GM18507 (cell line): ENCODE data around the gene SAXO2.
"Not testable (repeated sequence)": the region's sequence is repeated elsewhere in the genome, so short reads cannot be mapped to it uniquely, and the experiment has no call there.

Source experiments
- DNase-seq: peaks from one replicate; pipeline ENCODE4 v3.0.0; 2011; ENCODE audit warnings: low read depth; ENCODE audit not compliant: insufficient read length; ENCODE audit errors: extremely low spot score
- FAIRE-seq: peaks from 2 replicates; lab custom pipeline; 2011; peaks lifted over from hg19 to GRCh38; lab: Jason Lieb, UNC

SAXO2 gene

GRCh38 chr15:82309802-82310201, 47.2 kb downstream of the SAXO2 start:
- DNase-seq (no peak), FAIRE-seq (no peak)

GRCh38 chr15:82311321-82311720, 48.7 kb downstream of the SAXO2 start:
- not testable (repeated sequence) for FAIRE-seq

GRCh38 chr15:82312586-82313349, 50.1 kb downstream of the SAXO2 start:
- FAIRE-seq: no peak

More at GRCh38 chr15:82311321-82311720, 48.7 kb downstream of the SAXO2 start:
- DNase-seq: not testable (repeated sequence)

GRCh38 chr15:82313446-82313845, 50.8 kb downstream of the SAXO2 start:
- DNase-seq (no peak), FAIRE-seq (no peak)

More at GRCh38 chr15:82312586-82313349, 50.1 kb downstream of the SAXO2 start:
- no peak for DNase-seq

GRCh38 chr15:82313951-82314768, 51.5 kb downstream of the SAXO2 start:
- not testable (repeated sequence) for DNase-seq, FAIRE-seq

- FAIRE-seq: no peak
- no peak for DNase-seq
Measured at GRCh38 chr15:82314769-82315518, 52.3 kb downstream of the SAXO2 start.

GRCh38 chr15:82315519-82316246, 53.1 kb downstream of the SAXO2 start:
- DNase-seq: no peak
- no peak for FAIRE-seq

- FAIRE-seq, DNase-seq: not testable (repeated sequence)
Measured at GRCh38 chr15:82316247-82317090, 53.9 kb downstream of the SAXO2 start.

- FAIRE-seq (no peak), DNase-seq (no peak)
Measured at GRCh38 chr15:82317091-82317489, 54.5 kb downstream of the SAXO2 start.

GRCh38 chr15:82317516-82317915, 54.9 kb downstream of the SAXO2 start:
- DNase-seq, FAIRE-seq: not testable (repeated sequence)

GRCh38 chr15:82318281-82318680, 55.7 kb downstream of the SAXO2 start:
- DNase-seq, FAIRE-seq: not testable (repeated sequence)

- FAIRE-seq, DNase-seq: not testable (repeated sequence)
Measured at GRCh38 chr15:82319522-82320278, 57.1 kb downstream of the SAXO2 start.

GRCh38 chr15:82320861-82321260, 58.2 kb downstream of the SAXO2 start:
- DNase-seq, FAIRE-seq: not testable (repeated sequence)

- not testable (repeated sequence) for DNase-seq, FAIRE-seq
Measured at GRCh38 chr15:82322488-82322887, 59.9 kb downstream of the SAXO2 start.

- not testable (repeated sequence) for DNase-seq, FAIRE-seq
Measured at GRCh38 chr15:82324831-82325230, 62.2 kb downstream of the SAXO2 start.

- not testable (repeated sequence) for FAIRE-seq, DNase-seq
Measured at GRCh38 chr15:82325646-82326045, 63.0 kb downstream of the SAXO2 start.

GRCh38 chr15:82326896-82327295, 64.3 kb downstream of the SAXO2 start:
- FAIRE-seq, DNase-seq: not testable (repeated sequence)
